GM12878 (cell line): Measurements from ENCODE around the gene C1QB. TPM values are rescaled to one million over a fixed set of nuclear protein-coding genes. Genes with fewer than 3 reads are reported as not detected.

ENCODE experiments used
- BCLAF1 ChIP-seq: fragments of 450-650 bp; IDR thresholded peaks from 2 replicates; pipeline ENCODE4 v1.6.1; 2017; ENCODE audit warnings: antibody characterized with exemption, mild to moderate bottlenecking, moderate library complexity
- EGR1 ChIP-seq, 2 experiments: IDR thresholded peaks; 1 replicate in 1 of 2; 2 replicates in 1 of 2; pipeline ENCODE4 v1.6.1; 2011 to 2012; ENCODE audit warnings: low read depth in 2 of 2, low read length in 2 of 2, borderline replicate concordance in 1 of 2, mild to moderate bottlenecking in 1 of 2, moderate library complexity in 1 of 2
- NKRF ChIP-seq: fragments of 450-650 bp; conservative IDR thresholded peaks from 2 replicates; pipeline ENCODE4 v1.6.1; 2017; ENCODE audit warnings: mild to moderate bottlenecking, moderate library complexity
- PAX5 ChIP-seq: IDR thresholded peaks from 2 replicates; pipeline ENCODE4 v1.6.1; 2011; ENCODE audit warnings: low read depth, low read length, borderline replicate concordance
- SIN3A ChIP-seq: IDR thresholded peaks from 2 replicates; pipeline ENCODE4 v1.6.1; 2012; ENCODE audit warnings: low read depth, low read length, improper control_type of control experiment
- SMC3 ChIP-seq: IDR thresholded peaks from 2 replicates; pipeline ENCODE4 v1.6.1; 2011; ENCODE audit warnings: low read length, improper control_type of control experiment, borderline replicate concordance
- polyA plus RNA-seq, 11 experiments: library from polyadenylated mRNA; depleted of rRNA in 4 of 11; unstranded in 6 of 11; stranded (reverse) in 5 of 11; fragments of >200 nt; fragmentation: Nextera tagmentation in 4 of 11; fragmentation: Illumina TruSeq in 1 of 11; extraction: Ambion mirVana in 4 of 11; extraction: Trizol in 1 of 11; gene quantifications; 1 replicate in 1 of 11; 2 replicates in 10 of 11; pipeline versions ENCODE4 v1.2.1 to v1.2.3, GENCODE V29; 2011 to 2016; ENCODE audit warnings: inconsistent platforms in 2 of 11, missing spikeins in 2 of 11, low read depth in 1 of 11
- total RNA-seq, 4 experiments: library from RNA; depleted of rRNA in 3 of 4; stranded (reverse); fragments of >200 nt in 3 of 4; fragmentation: Illumina TruSeq in 1 of 4; extraction: Trizol in 1 of 4; gene quantifications; 2 replicates each; pipeline versions ENCODE4 v1.2.1 to v1.2.3, GENCODE V29; 2013 to 2021
- TF ChIP-seq, protein P1 (sequence below): IDR thresholded peaks from 2 replicates; pipeline ENCODE4 v1.6.1; 2011; ENCODE audit warnings: borderline replicate concordance, low read depth, mild to moderate bottlenecking, moderate library complexity, low read length; ENCODE audit not compliant: insufficient read depth, poor library complexity, severe bottlenecking

The C1QB gene
- total and polyA plus RNA-seq, 10 of the 15 experiments (the other 5 are each of a cell fraction or from before 2014, with no cell fraction given), result 0.62 TPM; not detected in 9

DNA sequence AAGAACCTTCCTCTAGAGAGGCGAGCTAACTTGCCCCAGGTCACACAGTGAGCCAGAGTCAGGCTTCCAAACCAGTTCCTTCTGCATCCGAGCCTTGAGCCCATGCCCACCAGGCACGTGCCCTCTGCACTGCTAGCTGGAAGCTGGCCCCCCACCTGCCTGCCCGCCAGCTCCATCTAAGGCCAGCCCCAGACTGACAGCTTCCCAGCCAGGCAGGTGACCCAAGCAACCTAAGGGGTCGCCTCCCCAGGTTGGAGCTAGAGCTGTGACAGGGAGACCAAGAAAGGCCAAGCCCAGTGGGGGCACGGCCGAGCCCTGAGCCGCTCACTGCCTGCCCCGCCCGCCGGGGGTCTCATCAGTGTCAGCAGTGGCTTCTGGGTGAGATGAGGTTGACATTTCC is 36.5 kb upstream of the C1QB start (continued):
- TF ChIP-seq BCLAF1 (no peak), SIN3A (no peak), PAX5 (no peak), SMC3 (no peak), NKRF (no peak), EGR1 (IDR thresholded peaks at IDR 0.05; ENCODE audit: borderline replicate concordance in 1 of 2, low read depth in 2 of 2, low read length in 2 of 2) (no peak)
- TF ChIP-seq, protein P1, sequence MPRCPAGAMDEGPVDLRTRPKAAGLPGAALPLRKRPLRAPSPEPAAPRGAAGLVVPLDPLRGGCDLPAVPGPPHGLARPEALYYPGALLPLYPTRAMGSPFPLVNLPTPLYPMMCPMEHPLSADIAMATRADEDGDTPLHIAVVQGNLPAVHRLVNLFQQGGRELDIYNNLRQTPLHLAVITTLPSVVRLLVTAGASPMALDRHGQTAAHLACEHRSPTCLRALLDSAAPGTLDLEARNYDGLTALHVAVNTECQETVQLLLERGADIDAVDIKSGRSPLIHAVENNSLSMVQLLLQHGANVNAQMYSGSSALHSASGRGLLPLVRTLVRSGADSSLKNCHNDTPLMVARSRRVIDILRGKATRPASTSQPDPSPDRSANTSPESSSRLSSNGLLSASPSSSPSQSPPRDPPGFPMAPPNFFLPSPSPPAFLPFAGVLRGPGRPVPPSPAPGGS, result no peak
